SU-DHL-6 (cell line): Measurements from ENCODE around the gene NKX1-2.

ENCODE experiments used
- EZH2phosphoT487 ChIP-seq: fragments of 200-600 bp; sonication (generic), shearing (Covaris generic); conservative IDR thresholded peaks from 2 replicates; pipeline ENCODE4 v1.6.1; 2018; ENCODE audit warnings: mild to moderate bottlenecking, antibody characterized with exemption, low read length, moderate library complexity, mixed read lengths
- TF ChIP-seq, protein P1 (sequence below): fragments of 200-600 bp; sonication (generic); IDR thresholded peaks from one replicate; pipeline ENCODE4 v1.5.1; 2017; ENCODE audit warnings: antibody characterized with exemption, mild to moderate bottlenecking, low read length, moderate library complexity; ENCODE audit not compliant: insufficient read depth, poor library complexity, severe bottlenecking

DNA sequence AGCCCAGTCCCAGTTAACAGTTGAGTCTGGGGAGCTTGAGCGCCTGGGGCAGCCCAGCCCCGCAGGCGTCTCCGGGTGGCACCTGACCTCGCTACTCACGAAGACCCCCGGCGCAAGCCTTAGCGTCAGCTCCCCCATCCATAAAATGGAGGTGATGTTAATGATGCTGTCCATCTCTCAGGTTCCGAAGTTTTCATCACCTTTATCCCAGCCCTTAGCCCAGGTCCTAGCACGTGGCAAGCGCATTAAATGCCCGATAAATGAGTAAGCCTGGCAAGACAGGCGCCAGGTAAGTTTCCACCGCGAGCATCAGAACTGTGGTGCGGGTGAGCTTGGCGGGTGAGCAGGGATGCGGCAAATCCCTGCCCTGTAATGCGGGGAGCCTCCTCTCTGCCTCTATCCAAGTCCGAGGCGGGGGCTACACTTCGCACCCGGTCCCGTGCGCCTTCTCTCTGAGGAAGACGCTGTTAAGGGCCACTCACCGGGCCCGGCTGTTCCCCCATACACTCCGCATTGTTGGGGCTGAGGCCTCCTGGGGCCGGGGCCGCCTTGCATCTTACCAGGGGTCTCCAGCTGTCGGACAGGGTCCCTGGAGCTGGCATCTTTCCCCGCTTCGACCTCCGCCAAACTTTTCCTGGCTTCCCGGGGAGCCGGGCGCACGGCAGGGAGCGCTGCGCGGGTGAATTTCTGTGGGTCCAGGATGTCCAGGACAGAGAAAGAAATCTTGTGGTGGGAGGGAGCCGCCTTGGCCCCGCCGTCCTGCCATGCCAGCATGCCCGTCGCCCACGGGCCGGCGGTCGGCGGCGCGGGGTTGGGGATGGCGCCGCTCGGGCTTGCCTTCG lies 444 bp downstream of the NKX1-2 start:
- TF ChIP-seq, protein P1, sequence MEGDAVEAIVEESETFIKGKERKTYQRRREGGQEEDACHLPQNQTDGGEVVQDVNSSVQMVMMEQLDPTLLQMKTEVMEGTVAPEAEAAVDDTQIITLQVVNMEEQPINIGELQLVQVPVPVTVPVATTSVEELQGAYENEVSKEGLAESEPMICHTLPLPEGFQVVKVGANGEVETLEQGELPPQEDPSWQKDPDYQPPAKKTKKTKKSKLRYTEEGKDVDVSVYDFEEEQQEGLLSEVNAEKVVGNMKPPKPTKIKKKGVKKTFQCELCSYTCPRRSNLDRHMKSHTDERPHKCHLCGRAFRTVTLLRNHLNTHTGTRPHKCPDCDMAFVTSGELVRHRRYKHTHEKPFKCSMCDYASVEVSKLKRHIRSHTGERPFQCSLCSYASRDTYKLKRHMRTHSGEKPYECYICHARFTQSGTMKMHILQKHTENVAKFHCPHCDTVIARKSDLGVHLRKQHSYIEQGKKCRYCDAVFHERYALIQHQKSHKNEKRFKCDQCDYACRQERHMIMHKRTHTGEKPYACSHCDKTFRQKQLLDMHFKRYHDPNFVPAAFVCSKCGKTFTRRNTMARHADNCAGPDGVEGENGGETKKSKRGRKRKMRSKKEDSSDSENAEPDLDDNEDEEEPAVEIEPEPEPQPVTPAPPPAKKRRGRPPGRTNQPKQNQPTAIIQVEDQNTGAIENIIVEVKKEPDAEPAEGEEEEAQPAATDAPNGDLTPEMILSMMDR: no peak
- no peak for TF ChIP-seq EZH2phosphoT487
